BLaER1 treated with 17β-estradiol and CSF1 and Interleukin-3, amounts not matched to agents 10 nM and 100 nM (cell line): ENCODE results near the gene PPP2R5A.

Experiments
- H3K27ac ChIP-seq, 11 experiments: shearing (Covaris generic); formaldehyde crosslinking; 2 replicates each; pipeline ENCODE4 v1.8.1; 2022
- H3K27me3 ChIP-seq, 11 experiments: shearing (Covaris generic); formaldehyde crosslinking; 2 replicates each; pipeline ENCODE4 v1.8.1; 2022
- H3K36me3 ChIP-seq, 11 experiments: shearing (Covaris generic); formaldehyde crosslinking; 2 replicates each; pipeline ENCODE4 v1.8.1; 2022
- H3K4me1 ChIP-seq, 10 experiments: shearing (Covaris generic); formaldehyde crosslinking; 2 replicates each; pipeline ENCODE4 v1.8.1; 2022
- H3K4me2 ChIP-seq, 11 experiments: shearing (Covaris generic); formaldehyde crosslinking; 2 replicates each; pipeline ENCODE4 v1.8.1; 2022
- H3K4me3 ChIP-seq, 10 experiments: shearing (Covaris generic); formaldehyde crosslinking; 2 replicates each; pipeline ENCODE4 v1.8.1; 2022
- H3K9ac ChIP-seq, 11 experiments: shearing (Covaris generic); formaldehyde crosslinking; 2 replicates each; pipeline ENCODE4 v1.8.1; 2022
- H3K9me3 ChIP-seq, 11 experiments: shearing (Covaris generic); formaldehyde crosslinking; replicated peaks in 1 of 11; 2 replicates each; pipeline ENCODE4 v1.8.1; 2022
- H4K20me1 ChIP-seq, 11 experiments: shearing (Covaris generic); formaldehyde crosslinking; 2 replicates each; pipeline ENCODE4 v1.8.1; 2022
- Cebpa-rat ChIP-seq, 11 experiments: shearing (Covaris generic); IDR thresholded peaks; 2 replicates each; pipeline ENCODE4 v1.8.1; 2022

The PPP2R5A gene

GRCh38 chr1:212242985-212243308 is 42.3 kb upstream of the PPP2R5A start:
- no peak for TF ChIP-seq Cebpa-rat (IDR thresholded peaks at IDR 0.05)
- Histone ChIP-seq H3K4me2 (no peak overlapping the region), H3K36me3 (no peaks in the 10 kb centered on the region), H3K9me3 (no peaks in the 10 kb centered on the region), H3K4me3 (no peak overlapping the region), H4K20me1 (no peaks in the 10 kb centered on the region), H3K27me3 (no peaks in the 10 kb centered on the region), H3K27ac (no peak overlapping the region), H3K9ac (no peak overlapping the region), H3K4me1 (peaks cover 0 to 33% (median 20%) of the 10 kb centered on the region in 10 experiments; a peak in 11 of 20 replicates)

GRCh38 chr1:212244441-212244840 is 40.8 kb upstream of the PPP2R5A start:
- Histone ChIP-seq H3K9ac (no peak overlapping the region), H3K9me3 (no peaks in the 10 kb centered on the region), H3K4me1 (peaks cover 0 to 36% (median 17%) of the 10 kb centered on the region in 10 experiments; a peak in 13 of 20 replicates), H3K4me2 (no peak overlapping the region; a peak in 2 of 22 replicates), H4K20me1 (no peaks in the 10 kb centered on the region), H3K36me3 (no peaks in the 10 kb centered on the region), H3K27me3 (no peaks in the 10 kb centered on the region), H3K27ac (no peak overlapping the region), H3K4me3 (no peak overlapping the region)
- no peak for TF ChIP-seq Cebpa-rat (IDR thresholded peaks at IDR 0.05)

GRCh38 chr1:212247179-212247721 is 38.0 kb upstream of the PPP2R5A start:
- H3K27ac ChIP-seq = no peak overlapping the region
- no peak overlapping the region for H3K4me3 ChIP-seq
- H4K20me1 ChIP-seq = no peaks in the 10 kb centered on the region
- H3K4me2 ChIP-seq = peak overlapping the region in 6 of 11 experiments; percentile 17 to 68 (median 32); a peak in 10 of 22 replicates
- no peaks in the 10 kb centered on the region for H3K36me3 ChIP-seq
- peaks cover 0 to 46% (median 19%) of the 10 kb centered on the region in 10 experiments; a peak in 15 of 20 replicates for H3K4me1 ChIP-seq
- no peaks in the 10 kb centered on the region for H3K27me3 ChIP-seq
- no peak for TF ChIP-seq Cebpa-rat (IDR thresholded peaks at IDR 0.05)
- H3K9me3 ChIP-seq = 0 out of 22 replicates have a peak, but pooled peaks cover 0 to 3% (median 0%) of the 10 kb centered on the region in 11 experiments
- H3K9ac ChIP-seq = no peak overlapping the region

- Histone ChIP-seq H3K4me1 (peaks cover 5 to 53% (median 23%) of the 10 kb centered on the region in 10 experiments), H4K20me1 (no peaks in the 10 kb centered on the region), H3K27ac (peak overlapping the region in 1 of 11 experiments; percentile 17; a peak in 1 of 22 replicates), H3K36me3 (no peaks in the 10 kb centered on the region), H3K4me3 (no peak overlapping the region), H3K27me3 (no peaks in the 10 kb centered on the region), H3K9me3 (0 out of 22 replicates have a peak, but pooled peaks cover 0 to 3% (median 0%) of the 10 kb centered on the region in 11 experiments), H3K4me2 (no peak overlapping the region), H3K9ac (no peak overlapping the region)
- no peak for TF ChIP-seq Cebpa-rat (IDR thresholded peaks at IDR 0.05)
Measured at GRCh38 chr1:212247988-212248387, 37.2 kb upstream of the PPP2R5A start.

- Histone ChIP-seq H4K20me1 (no peaks in the 10 kb centered on the region), H3K27me3 (no peaks in the 10 kb centered on the region), H3K4me3 (peak overlapping the region in 7 of 10 experiments; percentile 26 to 53 (median 39); a peak in 13 of 20 replicates), H3K4me2 (peak overlapping the region; percentile 83 to 97 (median 92)), H3K4me1 (peaks cover 44 to 74% (median 53%) of the 10 kb centered on the region in 10 experiments), H3K9ac (peak overlapping the region; percentile 65 to 87 (median 80); a peak in 20 of 22 replicates), H3K9me3 (peaks cover 0 to 3% (median 0%) of the 10 kb centered on the region in 11 experiments; a peak in 2 of 22 replicates), H3K27ac (peak overlapping the region; percentile 68 to 97 (median 94); a peak in 21 of 22 replicates), H3K36me3 (no peaks in the 10 kb centered on the region)
- TF ChIP-seq Cebpa-rat (IDR thresholded peaks at IDR 0.05) = 0 out of 22 replicates have a peak, but pooled peaks of 1 of the 11 experiments have one; percentile 14
Measured at GRCh38 chr1:212254853-212255363, 30.3 kb upstream of the PPP2R5A start.

GRCh38 chr1:212255705-212256307 is 29.4 kb upstream of the PPP2R5A start:
- TF ChIP-seq Cebpa-rat (IDR thresholded peaks at IDR 0.05) = peak in 10 of 11 experiments; percentile 24 to 92 (median 86); a peak in 16 of 22 replicates
- Histone ChIP-seq H3K4me1 (peaks cover 50 to 83% (median 54%) of the 10 kb centered on the region in 10 experiments), H3K27ac (peak overlapping the region; percentile 68 to 97 (median 94)), H3K36me3 (no peaks in the 10 kb centered on the region), H3K27me3 (no peaks in the 10 kb centered on the region), H3K4me2 (peak overlapping the region; percentile 83 to 97 (median 92)), H3K4me3 (peak overlapping the region; percentile 7 to 53 (median 38); a peak in 16 of 20 replicates), H3K9ac (peak overlapping the region; percentile 65 to 87 (median 80); a peak in 21 of 22 replicates), H4K20me1 (no peaks in the 10 kb centered on the region), H3K9me3 (peaks cover 0 to 3% (median 0%) of the 10 kb centered on the region in 11 experiments; a peak in 2 of 22 replicates)

- Histone ChIP-seq H3K27me3 (no peaks in the 10 kb centered on the region), H3K27ac (peak overlapping the region; percentile 68 to 97 (median 94); a peak in 21 of 22 replicates), H3K36me3 (no peaks in the 10 kb centered on the region), H3K4me1 (peaks cover 50 to 86% (median 55%) of the 10 kb centered on the region in 10 experiments), H4K20me1 (no peaks in the 10 kb centered on the region), H3K4me3 (peak overlapping the region in 8 of 10 experiments; percentile 13 to 53 (median 40); a peak in 11 of 20 replicates), H3K9ac (peak overlapping the region; percentile 65 to 87 (median 80); a peak in 21 of 22 replicates), H3K4me2 (peak overlapping the region; percentile 83 to 97 (median 92)), H3K9me3 (peaks cover 0 to 3% (median 0%) of the 10 kb centered on the region in 11 experiments; a peak in 2 of 22 replicates)
- TF ChIP-seq Cebpa-rat (IDR thresholded peaks at IDR 0.05) = peak in 3 of 11 experiments; percentile 8 to 39 (median 34); a peak in 6 of 22 replicates
Measured at GRCh38 chr1:212256369-212256768, 28.8 kb upstream of the PPP2R5A start.

- TF ChIP-seq Cebpa-rat (IDR thresholded peaks at IDR 0.05) = no peak
- no peaks in the 10 kb centered on the region for H3K27me3 ChIP-seq
- no peaks in the 10 kb centered on the region for H4K20me1 ChIP-seq
- peak overlapping the region; percentile 68 to 97 (median 94); a peak in 21 of 22 replicates for H3K27ac ChIP-seq
- peak overlapping the region in 1 of 10 experiments; percentile 10; a peak in 3 of 20 replicates for H3K4me3 ChIP-seq
- peak overlapping the region; percentile 83 to 97 (median 92) for H3K4me2 ChIP-seq
- H3K9ac ChIP-seq = peak overlapping the region in 9 of 11 experiments; percentile 76 to 87 (median 82); a peak in 18 of 22 replicates
- no peaks in the 10 kb centered on the region for H3K36me3 ChIP-seq
- peaks cover 0 to 3% (median 0%) of the 10 kb centered on the region in 11 experiments; a peak in 2 of 22 replicates for H3K9me3 ChIP-seq
- peaks cover 50 to 80% (median 54%) of the 10 kb centered on the region in 10 experiments for H3K4me1 ChIP-seq
Measured at GRCh38 chr1:212257157-212257556, 28.1 kb upstream of the PPP2R5A start.
